Activated CD8-positive, alpha-beta memory T cell treated with anti-CD3 and anti-CD28 coated beads for 24 hours (primary cell): ENCODE results near the gene HNRNPC.
"Not testable (repeated sequence)": the region's sequence is repeated elsewhere in the genome, so short reads cannot be mapped to it uniquely, and the experiment has no call there.

Experiments
- DNase-seq: peaks from one replicate; pipeline ENCODE4 v3.0.0-alpha.2; 2020

The HNRNPC gene

DNA sequence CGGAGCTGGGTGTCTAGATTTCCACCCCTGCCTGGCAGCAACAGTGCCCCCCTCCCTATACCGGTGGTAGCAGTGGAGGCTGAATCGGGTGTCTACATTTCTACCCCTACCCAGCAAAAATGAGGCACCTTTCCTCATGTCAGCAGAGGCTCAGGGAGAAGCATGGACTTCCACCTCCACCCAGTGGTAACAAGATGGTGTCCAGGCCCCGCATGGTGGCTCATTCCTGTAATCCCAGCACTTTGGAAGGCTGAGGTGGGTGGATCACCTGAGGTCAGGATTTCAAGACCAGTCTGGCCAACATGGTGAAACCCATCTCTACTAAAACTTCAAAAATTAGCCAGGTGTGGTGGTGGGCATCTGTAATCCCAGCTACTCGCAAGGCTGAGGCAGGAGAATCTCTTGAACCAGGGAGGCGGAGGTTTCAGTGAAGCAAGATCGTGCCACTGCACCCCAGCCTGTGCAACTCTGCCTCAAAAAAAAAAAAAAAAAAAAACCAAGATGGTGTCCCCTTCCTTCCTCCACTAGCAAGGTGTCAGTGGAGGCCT, 77.9 kb downstream of the HNRNPC start:
- DNase-seq: no peak

- DNase-seq: no peak
Observed at GRCh38 chr14:21185491-21185890, 83.8 kb downstream of the HNRNPC start.

GRCh38 chr14:21184254-21184653, 85.0 kb downstream of the HNRNPC start:
- no peak for DNase-seq

DNA sequence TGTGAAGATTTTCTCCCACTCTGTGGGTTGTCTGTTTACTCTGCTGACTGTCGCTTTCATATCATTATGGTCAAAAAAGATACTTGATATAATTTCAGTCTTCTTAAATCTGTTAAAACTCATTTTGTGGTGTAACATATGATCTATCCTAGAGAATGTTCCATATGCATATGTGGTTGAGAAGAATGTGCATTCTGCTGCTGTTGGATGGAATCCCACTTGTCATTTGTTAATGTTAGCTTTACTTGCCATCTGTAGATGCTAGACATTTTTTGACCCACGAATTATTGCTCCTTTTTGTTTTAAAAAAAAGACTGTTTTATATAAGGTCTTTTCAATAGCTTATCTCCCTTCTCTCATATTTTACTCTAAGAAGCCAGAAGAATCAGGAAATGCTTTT, 87.1 kb downstream of the HNRNPC start:
- no peak for DNase-seq

- DNase-seq: no peak
Observed at GRCh38 chr14:21171128-21171527, 98.1 kb downstream of the HNRNPC start.

DNA sequence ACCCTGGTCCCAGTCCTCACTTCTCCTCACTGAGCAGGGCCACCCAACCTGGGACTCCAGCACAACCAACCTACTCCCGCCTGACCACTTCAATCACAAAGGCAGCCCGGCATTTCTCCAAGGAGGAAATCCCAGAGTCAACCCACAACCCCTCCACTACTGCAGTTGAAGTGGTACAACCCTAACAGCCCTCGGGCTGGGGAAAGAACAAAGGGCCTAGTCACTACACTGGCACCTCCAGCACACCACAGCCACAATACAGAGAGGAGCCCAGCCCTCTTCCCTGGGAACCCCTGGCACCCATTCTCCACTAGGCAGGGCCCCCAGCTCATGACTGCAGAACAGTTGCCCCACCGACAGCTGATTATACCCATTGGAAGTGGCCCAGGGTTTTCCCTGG, 99.7 kb downstream of the HNRNPC start:
- DNase-seq: no peak

- no peak for DNase-seq
Observed at GRCh38 chr14:21168055-21168454, 101.2 kb downstream of the HNRNPC start.

GRCh38 chr14:21165670-21166069, 103.6 kb downstream of the HNRNPC start:
- not testable (repeated sequence) for DNase-seq

DNA sequence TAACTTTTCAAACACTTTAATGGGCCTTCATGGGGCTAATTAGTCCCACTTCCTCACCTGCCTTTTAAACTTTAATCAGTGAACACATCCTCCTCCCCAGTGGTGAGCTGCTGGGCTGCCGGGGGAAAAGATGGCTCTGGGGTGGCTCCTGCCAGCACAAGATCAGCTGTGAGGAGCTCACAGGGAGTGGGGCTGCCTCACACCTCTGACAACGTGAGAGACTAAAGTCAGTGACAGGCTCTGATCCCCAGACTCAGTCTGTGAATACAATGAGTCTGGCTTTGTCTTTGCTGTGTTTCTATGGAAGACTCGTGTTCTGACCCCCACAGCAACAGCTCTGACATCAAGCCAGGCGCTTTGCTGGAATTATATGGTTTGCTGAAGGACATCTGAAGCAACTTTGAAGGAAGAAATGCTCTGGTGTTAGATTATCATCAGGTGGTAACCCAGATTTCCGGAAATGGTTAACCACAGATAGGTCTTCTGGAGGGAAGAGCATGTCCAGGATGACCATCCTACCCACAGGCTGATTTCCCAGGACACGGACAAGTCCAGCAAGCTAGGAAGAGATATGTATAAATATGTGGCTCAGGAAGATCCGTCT, 104.1 kb downstream of the HNRNPC start:
- DNase-seq: not testable (repeated sequence)

- DNase-seq: no peak
Observed at GRCh38 chr14:21163871-21164291, 105.4 kb downstream of the HNRNPC start.

DNA sequence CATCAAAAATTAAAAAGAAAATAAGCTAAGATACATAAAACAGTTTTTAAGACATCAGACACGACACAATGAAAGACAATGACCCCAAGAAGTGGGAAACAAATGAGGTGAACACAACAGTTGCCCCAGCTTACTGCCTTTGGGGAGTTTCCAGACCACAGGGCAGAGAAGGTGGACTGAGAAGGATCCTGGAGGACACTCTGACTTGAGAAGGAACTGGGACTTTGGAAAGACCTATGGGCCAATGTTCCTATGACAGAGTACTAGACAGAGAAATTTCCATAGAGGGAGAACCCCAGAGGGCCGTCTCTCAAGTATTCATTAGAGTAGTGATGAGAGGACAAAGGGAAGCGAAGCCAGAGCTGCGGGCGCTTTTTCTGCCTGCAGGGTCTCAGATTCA, 107.2 kb downstream of the HNRNPC start:
- no peak for DNase-seq

DNA sequence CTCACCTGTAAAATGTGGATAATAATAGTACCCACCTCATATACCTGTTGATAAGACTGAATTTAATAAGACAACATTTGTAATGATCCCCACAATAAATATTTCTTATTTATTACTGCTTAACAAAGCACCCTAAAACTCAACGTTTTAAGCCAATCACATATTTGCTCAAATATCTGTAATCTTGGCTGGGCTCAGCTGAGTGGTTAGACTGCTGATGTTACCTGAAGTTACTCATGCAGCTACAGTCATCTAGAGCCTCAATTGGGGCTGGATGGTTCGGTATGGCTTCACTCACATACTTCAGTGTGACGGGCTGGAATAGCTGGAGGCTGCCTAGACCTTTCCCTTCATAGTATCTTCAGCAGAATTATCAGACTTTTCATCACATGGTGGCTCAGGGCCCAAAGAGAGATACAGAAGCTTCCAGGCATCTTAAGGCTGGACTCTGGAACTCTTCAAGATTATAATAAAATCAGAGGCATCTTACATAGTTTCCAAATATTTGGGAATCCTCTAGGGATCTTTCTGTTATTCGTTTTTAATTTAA, 109.1 kb downstream of the HNRNPC start:
- no peak for DNase-seq
